GM13977 (cell line): ENCODE data around the gene MAPK11.

Experiments
- DNase-seq: peaks from one replicate; pipeline ENCODE4 v3.0.0; 2012; ENCODE audit warnings: low spot score
- in situ Hi-C: fragments of 300-500 bp; cut with MboI; formaldehyde crosslinking; loops from one replicate; pipeline ENCODE4 v1.12.0; 2022; ENCODE audit warnings: low sequenced_read_pairs, low pct_unique_long_range_greater_than_20kb, mixed read lengths, inconsistent platforms; ENCODE audit not compliant: unreplicated experiment
- TF ChIP-seq, protein P1 (sequence below): IDR thresholded peaks from 2 replicates; pipeline ENCODE4 v1.5.1; 2012; ENCODE audit warnings: mild to moderate bottlenecking, control low read depth; ENCODE audit not compliant: insufficient read depth; ENCODE audit errors: extremely low read depth, missing control alignments

The MAPK11 gene

DNA sequence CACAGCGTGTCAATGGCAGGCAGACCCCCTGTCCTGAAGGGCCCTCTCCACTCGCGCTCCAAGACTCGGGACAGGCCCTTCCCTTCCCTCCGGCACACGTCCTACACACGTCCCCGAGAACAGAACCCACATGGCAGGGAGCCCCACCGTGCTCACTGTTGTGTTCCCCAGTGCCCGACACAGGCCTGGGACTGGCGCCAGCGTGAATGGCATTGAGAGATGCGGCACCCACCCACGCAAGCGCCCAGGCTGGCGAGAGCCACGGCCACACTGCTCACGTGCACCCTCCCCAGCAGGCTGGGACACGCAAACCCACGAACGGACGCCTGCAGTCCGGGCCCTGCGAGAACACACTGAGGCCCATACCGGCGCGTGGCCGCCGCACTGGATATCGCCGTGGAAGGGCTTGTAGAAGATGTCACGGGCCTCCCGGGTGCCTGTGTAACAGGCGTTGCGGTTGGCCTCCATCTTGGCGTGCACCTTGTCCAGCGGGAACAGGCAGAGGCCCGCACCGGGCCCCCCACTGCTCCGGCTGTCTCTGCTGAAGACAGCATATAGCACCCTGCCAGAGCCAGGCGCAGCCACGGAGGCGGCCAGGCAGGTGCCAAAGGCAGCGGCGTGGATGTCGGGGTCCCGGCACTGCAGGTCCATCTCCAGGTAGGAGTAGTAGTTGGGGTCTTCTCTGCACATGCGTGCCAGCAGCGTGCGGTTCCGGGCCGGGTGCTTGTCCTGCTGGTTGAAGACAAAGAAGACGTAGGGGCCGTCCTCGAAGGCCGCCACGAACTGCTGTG, 19.2 kb upstream of the MAPK11 start:
- no peak for DNase-seq
- in situ Hi-C loops, result no loop called here
- TF ChIP-seq, protein P1, sequence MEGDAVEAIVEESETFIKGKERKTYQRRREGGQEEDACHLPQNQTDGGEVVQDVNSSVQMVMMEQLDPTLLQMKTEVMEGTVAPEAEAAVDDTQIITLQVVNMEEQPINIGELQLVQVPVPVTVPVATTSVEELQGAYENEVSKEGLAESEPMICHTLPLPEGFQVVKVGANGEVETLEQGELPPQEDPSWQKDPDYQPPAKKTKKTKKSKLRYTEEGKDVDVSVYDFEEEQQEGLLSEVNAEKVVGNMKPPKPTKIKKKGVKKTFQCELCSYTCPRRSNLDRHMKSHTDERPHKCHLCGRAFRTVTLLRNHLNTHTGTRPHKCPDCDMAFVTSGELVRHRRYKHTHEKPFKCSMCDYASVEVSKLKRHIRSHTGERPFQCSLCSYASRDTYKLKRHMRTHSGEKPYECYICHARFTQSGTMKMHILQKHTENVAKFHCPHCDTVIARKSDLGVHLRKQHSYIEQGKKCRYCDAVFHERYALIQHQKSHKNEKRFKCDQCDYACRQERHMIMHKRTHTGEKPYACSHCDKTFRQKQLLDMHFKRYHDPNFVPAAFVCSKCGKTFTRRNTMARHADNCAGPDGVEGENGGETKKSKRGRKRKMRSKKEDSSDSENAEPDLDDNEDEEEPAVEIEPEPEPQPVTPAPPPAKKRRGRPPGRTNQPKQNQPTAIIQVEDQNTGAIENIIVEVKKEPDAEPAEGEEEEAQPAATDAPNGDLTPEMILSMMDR, result no peak

DNA sequence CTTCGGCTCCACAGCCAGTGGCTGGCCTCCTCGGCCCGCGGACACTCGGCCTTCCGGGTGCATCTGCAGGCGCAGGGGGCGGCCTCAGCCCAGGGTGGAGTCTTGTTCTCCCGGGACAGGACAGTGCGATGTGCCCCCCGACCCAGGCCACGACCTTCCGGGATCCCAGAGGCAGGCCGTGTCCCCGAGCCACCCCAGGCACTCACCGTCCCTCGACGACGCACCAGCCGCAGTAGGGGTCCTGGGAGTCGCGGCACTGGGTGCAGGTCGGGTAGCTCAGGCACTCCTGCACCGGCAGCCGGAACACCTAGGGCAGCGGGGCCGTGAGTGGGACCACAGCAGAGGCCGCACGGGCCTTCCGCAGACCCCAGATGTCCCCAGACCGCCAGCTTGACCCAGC, 17.6 kb upstream of the MAPK11 start:
- DNase-seq, result no peak
- in situ Hi-C loops, result no loop called here
- TF ChIP-seq, protein P1, result no peak

DNA sequence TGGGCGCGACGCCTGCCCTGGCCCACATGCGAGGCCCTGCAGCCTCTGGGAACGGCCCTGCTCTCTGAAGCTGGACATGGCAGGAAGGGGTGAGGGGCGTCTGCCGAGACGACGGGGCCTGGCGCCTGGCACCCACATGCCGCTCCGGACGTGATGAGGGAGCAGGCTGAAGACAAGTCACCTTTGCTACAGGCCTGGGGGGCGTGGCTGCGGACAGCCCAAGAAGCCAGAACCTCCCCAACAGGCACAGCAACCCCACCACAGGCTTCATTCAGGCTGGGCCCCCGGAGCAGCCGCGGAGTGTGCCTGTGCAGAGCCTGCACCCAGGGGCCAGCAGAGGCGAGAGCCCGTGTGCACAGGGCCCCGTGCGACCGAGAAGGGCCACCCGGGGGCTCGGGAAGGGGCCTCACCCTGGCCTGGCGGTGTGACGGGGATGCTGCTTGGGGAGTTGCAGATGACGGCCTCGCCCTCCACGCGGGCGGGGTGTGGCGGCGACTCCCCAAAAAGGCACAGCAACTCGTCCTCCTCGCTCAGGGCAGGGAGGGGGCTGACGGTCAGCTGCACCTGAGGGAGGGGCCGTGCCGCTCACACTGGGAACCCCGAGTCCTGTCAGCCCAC, 16.6 kb upstream of the MAPK11 start:
- TF ChIP-seq, protein P1, result no peak
- in situ Hi-C loops, result no loop called here
- no peak for DNase-seq

DNA sequence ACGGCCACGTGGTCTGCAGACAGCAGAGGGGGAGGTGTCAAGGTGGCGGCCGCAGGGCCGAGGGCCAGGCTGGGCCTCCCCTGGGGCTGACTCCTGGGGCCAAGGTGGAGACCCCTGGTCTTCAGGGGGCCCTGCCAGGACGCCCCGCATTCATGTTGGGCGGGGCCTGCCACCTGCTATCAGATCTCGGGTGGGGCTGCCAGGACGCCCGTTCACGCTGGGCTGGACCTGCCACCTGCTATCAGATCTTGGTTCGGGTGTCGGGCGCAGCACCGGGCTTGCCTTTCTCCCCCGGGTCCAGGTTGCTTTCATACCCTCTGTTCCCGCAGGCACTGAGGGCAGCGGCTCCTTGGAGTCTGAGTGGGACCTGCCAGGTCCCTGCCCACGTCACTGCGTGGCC, 16.1 kb upstream of the MAPK11 start:
- DNase-seq, result no peak
- in situ Hi-C loops, result no loop called here
- TF ChIP-seq, protein P1, result no peak

DNA sequence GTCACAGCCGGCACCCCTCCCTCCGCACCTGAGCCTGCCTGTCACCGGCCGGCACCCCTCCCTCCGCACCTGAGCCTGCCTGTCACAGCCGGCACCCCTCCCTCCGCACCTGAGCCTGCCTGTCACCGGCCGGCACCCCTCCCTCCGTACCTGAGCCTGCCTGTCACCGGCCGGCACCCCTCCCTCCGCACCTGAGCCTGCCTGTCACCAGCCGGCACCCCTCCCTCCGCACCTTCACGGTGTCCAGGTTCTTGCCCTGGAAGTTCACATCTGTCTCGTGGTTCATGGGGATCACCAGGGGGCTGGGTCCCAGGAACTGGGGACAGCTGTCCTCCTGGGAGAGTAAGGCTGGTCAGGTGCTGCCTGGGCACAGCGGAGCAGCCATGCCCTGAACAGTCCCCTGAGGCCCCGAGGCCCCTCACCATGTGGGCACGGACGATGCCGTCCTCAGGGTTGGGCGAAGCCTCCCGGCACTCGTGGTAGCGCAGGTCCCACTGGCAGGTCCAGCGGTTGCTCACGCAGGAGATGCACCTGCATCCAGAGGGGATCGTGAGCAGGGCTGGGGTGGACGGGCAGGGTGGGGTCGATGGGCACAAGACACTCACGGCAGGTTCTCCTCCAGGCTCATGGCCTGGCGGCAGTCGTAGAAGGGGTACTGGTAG, 15.5 kb upstream of the MAPK11 start:
- no peak for DNase-seq
- in situ Hi-C loops, result no loop called here
- TF ChIP-seq, protein P1, result no peak

DNA sequence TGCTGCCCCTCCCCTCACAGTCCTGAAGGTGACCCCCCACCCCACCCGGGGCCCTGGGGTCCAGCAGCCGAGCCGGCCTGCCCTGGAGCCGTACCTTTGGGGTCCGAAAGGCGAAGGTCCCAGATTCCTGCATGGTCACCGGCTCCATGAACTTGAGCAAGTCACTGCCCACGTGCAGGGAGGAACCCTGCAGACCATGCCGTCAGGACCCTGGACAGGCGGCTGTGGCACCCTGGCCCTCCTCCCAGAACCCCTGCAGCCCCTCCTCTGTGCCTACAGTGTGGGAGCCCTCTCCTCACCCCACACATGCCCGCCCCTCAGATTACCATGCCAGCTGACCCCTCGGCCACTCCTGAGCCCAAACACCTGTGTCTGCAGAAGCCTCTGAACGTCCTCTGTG, 14.3 kb upstream of the MAPK11 start:
- TF ChIP-seq, protein P1, result no peak
- in situ Hi-C loops, result no loop called here
- no peak for DNase-seq
